CD4-positive, alpha-beta T cell treated with Interleukin-12 subunit alpha and Interleukin-12 subunit beta, for 1 hour (primary cell): ENCODE results near the gene DZIP3.
"Not testable (repeated sequence)": the region's sequence is repeated elsewhere in the genome, so short reads cannot be mapped to it uniquely, and the experiment has no call there.

Experiments used
- DNase-seq: peaks from one replicate; pipeline ENCODE4 v3.0.0-alpha.2; 2020

The DZIP3 gene

DNA sequence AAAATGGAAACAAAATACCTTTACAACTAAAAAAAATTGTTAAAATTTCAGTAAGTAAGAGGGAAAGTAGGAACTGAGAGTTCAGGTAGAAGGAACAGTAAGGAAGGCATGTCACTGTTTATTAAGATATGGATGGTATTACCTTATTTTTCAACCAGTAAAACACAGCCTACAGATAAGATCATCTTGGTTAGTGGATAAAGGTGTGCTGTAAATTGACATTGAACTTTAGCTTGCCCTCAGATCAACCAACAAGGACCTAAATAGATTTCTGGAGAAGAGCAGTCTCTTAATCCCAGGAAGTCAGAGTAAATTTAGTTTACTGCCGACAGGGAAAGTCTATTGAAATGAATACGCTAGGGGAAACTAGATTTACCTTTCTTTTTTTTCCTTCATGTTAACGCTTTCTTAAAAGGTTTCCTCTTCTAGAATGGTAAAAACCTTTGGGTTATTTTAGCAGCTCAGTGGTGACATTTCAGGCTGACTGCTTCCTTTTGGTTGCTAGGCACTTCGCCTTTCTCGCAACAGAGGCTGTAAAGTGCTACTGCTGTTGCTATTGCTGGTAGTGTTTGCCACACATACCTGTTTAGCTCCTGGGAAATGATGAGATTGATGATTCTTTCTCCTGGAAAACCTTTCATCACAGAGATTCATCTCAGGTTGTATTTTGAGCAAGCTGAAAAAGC, 12.9 kb downstream of the DZIP3 start:
- DNase-seq = peak; percentile 63

- DNase-seq = no peak
These were observed 13.4 kb downstream of the DZIP3 start for GRCh38 chr3:108602935-108603294.

DNA sequence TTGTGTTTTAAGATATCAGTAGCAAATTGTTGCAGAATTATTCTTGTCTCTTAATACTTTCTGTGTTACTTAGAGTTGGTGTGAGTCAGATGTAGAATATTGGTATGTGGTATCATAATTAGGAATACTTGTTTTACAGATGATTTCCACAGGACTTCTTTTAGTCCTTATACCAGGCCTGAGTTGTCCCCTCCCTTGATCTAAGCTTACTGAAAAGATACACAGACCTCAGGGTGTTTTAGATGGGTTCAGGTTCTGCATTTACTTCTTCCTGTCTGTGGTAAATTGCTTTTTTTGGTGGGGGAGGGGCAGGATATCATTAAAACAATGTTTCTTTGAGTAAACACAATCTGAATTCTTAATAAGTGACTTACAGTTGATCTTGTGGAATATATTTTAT, 14.2 kb downstream of the DZIP3 start:
- DNase-seq = peak; percentile 66

GRCh38 chr3:108605028-108605427, 15.5 kb downstream of the DZIP3 start:
- DNase-seq = no peak

GRCh38 chr3:108605491-108605890, 16.0 kb downstream of the DZIP3 start:
- peak; percentile 22 for DNase-seq

DNA sequence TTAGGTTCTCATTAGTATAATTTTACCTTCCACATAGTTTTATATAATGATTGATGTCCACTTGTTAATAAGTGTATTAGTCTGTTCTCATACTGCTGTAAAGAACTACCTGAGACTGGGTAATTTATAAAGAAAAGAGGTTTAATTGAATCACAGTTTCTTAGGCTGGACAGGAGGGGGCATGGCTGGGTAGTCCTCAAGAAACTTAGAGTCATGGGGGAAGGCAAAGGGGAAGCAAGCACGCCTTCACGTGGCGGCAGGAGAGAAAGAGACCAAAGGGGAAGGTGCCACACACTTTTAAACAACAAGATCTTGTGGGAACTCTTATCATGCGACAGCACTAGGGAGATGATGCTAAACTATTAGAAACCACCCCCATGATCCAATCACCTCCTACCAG, 19.2 kb downstream of the DZIP3 start:
- DNase-seq = no peak

DNA sequence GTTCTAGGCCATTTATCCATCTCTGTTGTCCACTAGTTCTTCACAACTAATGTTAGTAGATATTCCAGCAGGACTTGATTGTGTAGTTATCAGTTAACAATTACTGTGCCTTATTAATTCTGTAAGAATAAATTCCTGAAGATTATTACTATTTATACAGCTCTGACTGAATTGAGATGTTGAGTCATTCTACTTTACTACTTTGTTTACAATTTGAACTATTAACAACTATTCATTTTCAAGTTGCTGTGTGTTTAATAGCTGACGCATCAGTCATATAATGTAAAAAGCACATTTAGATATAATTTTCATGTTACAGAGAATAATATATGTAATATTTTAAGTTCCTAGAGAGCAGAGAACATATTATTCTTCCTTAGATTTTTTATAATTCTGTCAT, 21.1 kb downstream of the DZIP3 start:
- no peak for DNase-seq

GRCh38 chr3:108616090-108616489, 26.6 kb downstream of the DZIP3 start:
- not testable (repeated sequence) for DNase-seq

DNA sequence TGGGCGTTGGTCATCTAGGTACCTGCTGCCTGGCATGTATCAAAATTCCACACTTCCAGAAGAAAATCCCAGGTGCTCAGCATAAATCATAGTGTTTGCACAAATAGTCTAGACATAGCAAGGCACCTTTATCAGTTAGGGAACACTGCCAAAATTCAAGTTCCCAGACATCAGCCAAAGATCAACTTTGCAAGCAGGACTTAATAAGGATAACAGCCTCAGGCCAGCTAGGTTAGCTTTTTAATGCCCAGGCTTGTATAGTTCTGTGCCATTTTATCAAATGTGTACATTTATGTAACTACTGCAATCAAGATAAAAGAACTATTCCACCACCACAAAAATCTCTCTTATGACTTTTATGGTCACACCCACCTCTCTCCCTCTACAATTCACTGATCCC, 30.7 kb downstream of the DZIP3 start:
- no peak for DNase-seq

GRCh38 chr3:108623504-108623903, 34.0 kb downstream of the DZIP3 start:
- DNase-seq = no peak

DNA sequence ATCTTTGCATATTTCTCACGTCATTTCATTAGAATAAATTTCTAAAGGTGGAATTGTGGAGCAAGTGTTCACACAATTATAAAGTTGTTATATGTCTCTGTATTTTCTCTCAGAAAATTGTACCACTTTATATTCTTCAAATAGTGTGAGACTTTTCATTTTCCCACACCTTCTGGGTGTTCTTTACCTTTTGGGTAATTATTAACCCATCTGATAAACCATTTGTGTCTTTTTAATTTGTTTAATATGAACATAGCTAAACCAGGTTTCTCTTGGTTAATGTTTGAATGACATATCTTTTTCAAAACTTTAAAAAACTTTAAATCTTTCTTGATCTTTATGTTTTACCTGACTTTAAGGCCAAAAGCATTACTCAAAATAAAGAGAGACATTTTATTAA, 40.5 kb downstream of the DZIP3 start:
- DNase-seq = no peak

DNA sequence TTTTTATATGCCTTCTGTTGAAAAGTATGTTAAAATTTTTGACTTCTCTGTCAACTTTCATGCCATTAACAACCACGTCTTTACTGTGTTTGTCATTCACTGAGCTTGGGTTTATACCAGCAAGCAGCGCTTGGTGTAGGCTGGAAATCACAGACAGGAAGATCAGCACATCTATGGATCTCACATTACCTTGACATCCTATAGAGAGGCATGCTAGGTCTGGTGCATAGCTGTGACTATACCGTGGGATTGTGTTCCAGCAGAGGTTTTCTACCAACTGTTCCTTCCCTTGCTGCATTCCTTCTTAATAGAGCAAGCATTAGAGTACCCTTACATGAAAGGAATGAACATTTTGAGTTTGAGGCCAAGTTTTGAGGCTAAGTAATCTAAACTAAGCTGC, 53.0 kb downstream of the DZIP3 start:
- no peak for DNase-seq

- no peak for DNase-seq
These were observed 55.8 kb downstream of the DZIP3 start for GRCh38 chr3:108645364-108645763.

GRCh38 chr3:108655664-108656063, 66.1 kb downstream of the DZIP3 start:
- DNase-seq = not testable (repeated sequence)

DNA sequence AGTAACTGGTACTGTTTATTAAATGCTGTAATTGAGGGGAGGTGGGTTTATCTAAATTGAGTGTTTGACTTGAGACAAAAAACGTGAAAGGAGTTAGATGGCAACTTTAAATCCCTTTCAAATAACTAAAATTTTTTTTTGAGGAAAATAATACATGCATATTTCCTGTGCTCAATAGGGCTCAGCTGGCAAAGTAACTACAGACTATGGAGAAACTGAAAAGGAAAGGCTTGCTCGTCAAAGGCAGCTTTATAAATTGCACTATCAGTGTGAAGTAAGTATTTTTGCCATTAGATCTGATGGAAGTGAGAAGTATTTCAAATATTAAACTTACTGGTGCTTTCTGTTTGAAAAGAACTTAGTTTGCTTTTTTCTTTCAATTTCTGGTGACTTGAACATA, 72.2 kb downstream of the DZIP3 start:
- DNase-seq = no peak

- peak; percentile 79 for DNase-seq
These were observed 72.7 kb downstream of the DZIP3 start for GRCh38 chr3:108662142-108662738.

GRCh38 chr3:108664266-108664665, 74.7 kb downstream of the DZIP3 start:
- no peak for DNase-seq

GRCh38 chr3:108667312-108667711, 77.8 kb downstream of the DZIP3 start:
- no peak for DNase-seq

GRCh38 chr3:108669208-108669607, 79.7 kb downstream of the DZIP3 start:
- DNase-seq = no peak

DNA sequence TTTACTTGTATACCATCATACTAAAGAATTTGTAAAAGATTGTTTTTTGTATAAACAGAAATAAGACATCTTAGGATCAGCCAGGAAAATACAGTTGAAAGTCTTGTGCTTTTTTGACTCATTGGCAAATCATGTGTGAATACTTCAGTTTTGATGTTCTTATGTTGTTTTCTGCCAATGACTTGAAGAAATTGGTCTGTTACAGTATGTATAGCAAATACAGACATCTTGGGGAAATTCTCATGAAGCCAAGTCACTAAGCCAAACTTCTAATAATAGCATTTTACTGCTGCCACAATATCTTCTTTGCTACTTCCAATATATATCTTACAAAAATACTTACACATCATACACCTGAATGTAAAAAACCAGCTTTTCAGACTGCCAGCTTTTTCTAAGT, 83.2 kb downstream of the DZIP3 start:
- no peak for DNase-seq

GRCh38 chr3:108673988-108674661, 84.6 kb downstream of the DZIP3 start:
- DNase-seq = no peak

- no peak for DNase-seq
These were observed 88.3 kb downstream of the DZIP3 start for GRCh38 chr3:108677811-108678210.

GRCh38 chr3:108692286-108692685, 102.8 kb downstream of the DZIP3 start:
- not testable (repeated sequence) for DNase-seq

- no peak for DNase-seq
These were observed 108.9 kb downstream of the DZIP3 start for GRCh38 chr3:108698461-108698860.

GRCh38 chr3:108705045-108705444, 115.5 kb downstream of the DZIP3 start:
- no peak for DNase-seq
